ENCODE data around the gene PATJ. TPM values are rescaled to one million over a fixed set of nuclear protein-coding genes. Genes with fewer than 3 reads are reported as not detected.
"Not testable (repeated sequence)": the region's sequence is repeated elsewhere in the genome, so short reads cannot be mapped to it uniquely, and the experiment has no call there.

The PATJ gene
- total RNA-seq, 1 donor from 2014 or later = 126 TPM

DNA sequence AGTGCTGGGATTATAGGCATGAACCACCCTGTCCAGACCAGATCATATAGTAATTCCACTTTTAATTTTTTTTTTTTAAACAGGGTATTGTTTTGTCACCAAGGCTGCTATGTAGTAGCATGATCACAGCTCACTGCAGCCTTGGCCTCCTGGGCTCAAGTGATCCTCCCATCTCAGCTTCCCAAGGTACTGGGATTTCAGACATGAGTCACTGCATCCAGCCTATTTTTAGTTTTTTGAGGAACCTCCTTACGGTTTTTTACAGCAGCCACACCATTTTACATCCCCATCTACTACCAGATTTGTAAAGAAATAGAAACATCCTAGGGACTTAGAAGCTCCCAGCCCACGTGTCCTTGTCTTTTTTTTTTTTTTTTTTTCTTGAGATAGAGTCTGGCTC is 476.3 kb downstream of the PATJ start:
- no peak for TF ChIP-seq CTCF (IDR thresholded peaks at IDR 0.05; ENCODE audit: unreplicated experiment)
- Mint-ChIP-seq H3K4me3 (ENCODE audit: low read depth) (no peak overlapping the region), H3K27me3 (no peaks in the 10 kb centered on the region), H3K4me1 (ENCODE audit: low read depth) (no peaks in the 10 kb centered on the region), H3K27ac (no peak overlapping the region), H3K36me3 (ENCODE audit: insufficient read depth) (no peaks in the 10 kb centered on the region), H3K9me3 (ENCODE audit: low read depth) (no peaks in the 10 kb centered on the region)
- DNase-seq (ENCODE audit: low spot score, unreplicated experiment) = no peak

DNA sequence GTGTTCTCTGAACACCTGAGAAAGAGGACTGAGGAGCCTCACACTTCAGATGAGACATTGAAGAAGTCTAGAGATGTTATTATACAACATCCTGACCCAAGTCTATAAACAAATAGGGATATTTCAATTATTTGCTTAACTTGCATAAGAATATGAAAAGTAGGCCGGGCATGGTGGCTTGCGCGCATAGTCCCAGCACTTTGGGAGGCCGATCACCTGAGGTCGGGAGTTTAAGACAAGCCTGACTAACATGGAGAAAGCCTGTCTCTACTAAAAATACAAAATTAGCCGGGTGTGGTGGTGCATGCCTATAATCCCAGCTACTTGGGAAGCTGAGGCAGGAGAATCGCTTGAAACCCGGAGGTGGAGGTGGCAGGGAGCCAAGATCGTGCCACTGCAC is 478.2 kb downstream of the PATJ start:
- H3K36me3 Mint-ChIP-seq (ENCODE audit: insufficient read depth); DNase-seq (ENCODE audit: low spot score, unreplicated experiment); H3K4me1 Mint-ChIP-seq (ENCODE audit: low read depth); H3K9me3 Mint-ChIP-seq (ENCODE audit: low read depth); H3K27me3 Mint-ChIP-seq; H3K4me3 Mint-ChIP-seq (ENCODE audit: low read depth); H3K27ac Mint-ChIP-seq: not testable (repeated sequence)

- TF ChIP-seq CTCF (IDR thresholded peaks at IDR 0.05; ENCODE audit: unreplicated experiment) = no peak
- no peak overlapping the region for H3K27ac Mint-ChIP-seq
- H3K36me3 Mint-ChIP-seq (ENCODE audit: insufficient read depth) = no peaks in the 10 kb centered on the region
- H3K4me1 Mint-ChIP-seq (ENCODE audit: low read depth) = no peaks in the 10 kb centered on the region
- H3K4me3 Mint-ChIP-seq (ENCODE audit: low read depth) = no peak overlapping the region
- H3K27me3 Mint-ChIP-seq = no peaks in the 10 kb centered on the region
- no peak for DNase-seq (ENCODE audit: low spot score, unreplicated experiment)
- no peaks in the 10 kb centered on the region for H3K9me3 Mint-ChIP-seq (ENCODE audit: low read depth)
These were observed 478.9 kb downstream of the PATJ start for GRCh38 chr1:62221171-62221570.

DNA sequence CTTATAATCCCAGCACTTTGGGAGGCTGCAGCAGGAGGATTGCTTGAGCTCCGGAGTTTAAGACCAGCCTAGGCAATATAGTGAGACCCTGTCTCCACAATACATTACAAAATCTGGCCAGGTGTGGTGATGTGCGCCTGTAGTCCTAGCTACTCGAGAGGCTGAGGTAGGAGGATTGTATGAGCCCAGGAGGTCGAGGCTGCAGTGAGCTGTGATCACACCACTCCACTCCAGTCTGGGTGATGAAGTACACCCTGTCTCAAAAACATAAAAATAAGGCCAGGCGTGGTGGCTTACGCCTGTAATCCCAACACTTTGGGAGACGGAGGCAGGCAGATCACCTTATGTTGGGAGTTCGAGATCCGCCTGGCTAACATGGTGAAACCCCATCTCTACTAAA is 480.0 kb downstream of the PATJ start:
- Mint-ChIP-seq H3K4me3 (ENCODE audit: low read depth) (no peak overlapping the region), H3K36me3 (ENCODE audit: insufficient read depth) (no peaks in the 10 kb centered on the region), H3K9me3 (ENCODE audit: low read depth) (no peaks in the 10 kb centered on the region), H3K27me3 (no peaks in the 10 kb centered on the region), H3K4me1 (ENCODE audit: low read depth) (no peaks in the 10 kb centered on the region), H3K27ac (no peak overlapping the region)
- DNase-seq (ENCODE audit: low spot score, unreplicated experiment) = no peak
- no peak for TF ChIP-seq CTCF (IDR thresholded peaks at IDR 0.05; ENCODE audit: unreplicated experiment)

DNA sequence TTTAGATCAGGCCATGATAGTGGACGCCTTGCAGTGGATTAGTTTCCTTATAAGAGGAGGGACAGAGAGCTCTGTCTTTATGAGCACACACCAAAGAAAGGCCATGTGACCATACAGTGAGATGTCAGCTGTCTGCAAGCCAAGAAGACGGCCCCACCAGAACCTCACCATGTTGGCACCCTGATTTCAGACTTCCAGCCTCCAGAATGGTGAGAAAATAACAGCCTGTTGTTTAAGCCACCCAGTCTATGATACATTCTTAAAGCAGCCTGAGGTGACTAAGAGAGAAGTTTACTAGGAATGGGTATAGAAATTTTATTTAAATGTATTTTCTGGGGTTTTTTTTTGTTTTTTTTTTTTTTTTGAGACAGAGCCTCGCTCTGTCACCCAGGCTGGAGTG is 481.9 kb downstream of the PATJ start:
- Mint-ChIP-seq H3K4me3 (ENCODE audit: low read depth) (no peak overlapping the region), H3K36me3 (ENCODE audit: insufficient read depth) (no peaks in the 10 kb centered on the region), H3K27me3 (no peaks in the 10 kb centered on the region), H3K4me1 (ENCODE audit: low read depth) (no peaks in the 10 kb centered on the region), H3K9me3 (ENCODE audit: low read depth) (no peaks in the 10 kb centered on the region), H3K27ac (no peak overlapping the region)
- TF ChIP-seq CTCF (IDR thresholded peaks at IDR 0.05; ENCODE audit: unreplicated experiment) = no peak
- no peak for DNase-seq (ENCODE audit: low spot score, unreplicated experiment)

DNA sequence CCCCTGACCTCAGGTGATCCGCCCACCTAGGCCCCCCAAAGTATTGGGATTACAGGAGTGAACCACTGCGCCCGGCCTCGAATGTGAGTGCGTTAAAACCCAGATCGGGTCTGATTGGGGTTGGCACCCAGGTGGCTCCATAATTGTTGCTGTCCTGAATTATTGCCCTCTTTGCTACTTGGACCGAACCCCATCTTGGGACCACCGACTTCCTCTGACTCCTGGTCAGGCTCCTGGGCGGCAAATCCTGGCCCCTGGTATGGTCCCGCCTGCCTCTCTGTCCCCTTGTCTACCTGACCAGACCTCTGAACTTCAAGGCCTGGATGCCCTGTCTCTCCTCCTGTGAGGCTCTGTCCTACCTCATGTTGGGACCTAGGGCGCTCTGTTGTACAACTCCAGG is 485.2 kb downstream of the PATJ start:
- H3K27me3 Mint-ChIP-seq = peaks cover 3% of the 10 kb centered on the region
- no peak for DNase-seq (ENCODE audit: low spot score, unreplicated experiment)
- no peak for TF ChIP-seq CTCF (IDR thresholded peaks at IDR 0.05; ENCODE audit: unreplicated experiment)
- H3K4me1 Mint-ChIP-seq (ENCODE audit: low read depth) = no peaks in the 10 kb centered on the region
- no peak overlapping the region for H3K4me3 Mint-ChIP-seq (ENCODE audit: low read depth)
- H3K36me3 Mint-ChIP-seq (ENCODE audit: insufficient read depth) = no peaks in the 10 kb centered on the region
- H3K27ac Mint-ChIP-seq = no peak overlapping the region
- no peaks in the 10 kb centered on the region for H3K9me3 Mint-ChIP-seq (ENCODE audit: low read depth)

Small RNAs within 50 kb of the gene (microRNA-seq; reads per million reads assigned to microRNA genes)
- not detected for gene MIR3116-1 (ENCODE audit: borderline number of aligned reads, unreplicated experiment)
- gene MIR3116-2 (ENCODE audit: borderline number of aligned reads, unreplicated experiment) = not detected

Other genes with a start within 250 kb of the PATJ start
- 36.7 and 37.7 TPM in 2 replicates for gene TM2D1, start 17.3 kb upstream of the PATJ start, total RNA-seq